ENCODE results near the gene KRT86.
"Not testable (repeated sequence)": the region's sequence is repeated elsewhere in the genome, so short reads cannot be mapped to it uniquely, and the experiment has no call there.

Gene KRT86

DNA sequence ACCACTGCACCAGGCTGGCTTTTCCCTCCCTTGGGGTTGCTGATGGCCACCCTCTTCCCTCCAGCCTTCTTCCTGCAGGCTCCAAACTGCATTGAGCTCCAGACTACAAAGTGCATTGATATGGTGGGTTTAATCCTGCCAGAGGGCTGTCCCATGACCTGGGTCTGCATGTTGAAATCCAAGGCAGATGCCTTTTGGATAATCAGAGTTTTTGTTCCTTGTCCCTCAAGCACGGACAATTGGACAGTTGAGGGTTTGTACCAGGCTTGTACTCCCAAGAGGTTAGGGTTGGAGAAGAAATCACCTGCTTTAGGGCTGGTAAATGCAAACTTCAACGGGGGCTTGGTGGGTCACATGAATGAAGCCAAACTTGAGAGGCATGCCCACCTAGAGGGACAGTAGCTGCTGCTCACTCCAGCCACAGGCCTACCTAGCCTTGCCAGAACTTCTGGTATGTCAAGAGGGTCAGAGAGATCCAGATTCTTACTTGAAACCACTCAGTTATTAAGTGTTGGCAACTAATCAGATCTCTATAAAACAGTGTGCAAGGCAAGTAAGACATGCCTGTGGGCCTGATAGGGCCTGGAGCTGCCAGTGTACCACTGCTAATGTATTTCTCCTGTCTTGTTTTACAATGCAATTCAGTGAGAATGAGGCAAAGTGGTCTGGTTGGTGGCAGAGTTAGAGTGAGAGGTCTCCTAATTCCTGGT lies 68.5 kb downstream of the KRT86 start:
- no peak for DNase-seq

DNA sequence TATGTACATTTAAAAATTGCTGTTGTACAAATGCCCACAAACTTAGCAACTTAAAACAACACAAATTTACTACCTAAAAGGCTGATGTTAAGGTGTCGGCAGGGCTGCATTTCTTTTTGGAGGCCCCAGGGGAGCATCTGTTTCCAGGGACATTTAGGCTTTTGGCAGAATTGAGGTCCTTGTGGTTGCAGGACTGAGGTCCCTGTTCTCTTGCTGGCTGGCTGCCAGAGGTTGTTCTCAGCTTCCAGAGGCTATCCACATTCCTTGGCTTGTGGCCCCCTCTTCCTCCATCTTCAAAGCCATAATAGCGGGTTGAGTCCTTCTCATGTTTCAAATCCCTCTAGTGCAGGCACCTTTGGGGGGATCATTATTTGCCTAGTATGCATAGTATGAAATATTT lies 69.1 kb downstream of the KRT86 start:
- DNase-seq, result no peak

DNA sequence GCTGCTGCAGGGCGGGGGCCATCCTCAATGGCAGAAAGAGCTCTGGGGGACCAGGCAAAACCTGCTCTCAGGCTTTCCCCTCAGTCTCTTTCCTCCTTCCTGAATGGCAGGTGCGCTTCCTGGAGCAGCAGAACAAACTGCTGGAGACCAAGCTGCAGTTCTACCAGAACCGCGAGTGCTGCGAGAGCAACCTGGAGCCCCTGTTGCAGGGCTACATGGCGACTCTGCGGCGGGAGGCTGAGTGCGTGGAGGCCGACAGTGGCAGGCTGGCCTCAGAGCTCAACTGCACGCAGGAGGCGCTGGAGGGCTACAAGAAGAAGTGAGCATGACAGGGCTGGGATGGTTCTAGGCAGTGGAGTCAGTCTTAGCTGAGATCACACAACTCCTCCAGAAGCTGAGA lies 69.7 kb downstream of the KRT86 start:
- no peak for DNase-seq

DNA sequence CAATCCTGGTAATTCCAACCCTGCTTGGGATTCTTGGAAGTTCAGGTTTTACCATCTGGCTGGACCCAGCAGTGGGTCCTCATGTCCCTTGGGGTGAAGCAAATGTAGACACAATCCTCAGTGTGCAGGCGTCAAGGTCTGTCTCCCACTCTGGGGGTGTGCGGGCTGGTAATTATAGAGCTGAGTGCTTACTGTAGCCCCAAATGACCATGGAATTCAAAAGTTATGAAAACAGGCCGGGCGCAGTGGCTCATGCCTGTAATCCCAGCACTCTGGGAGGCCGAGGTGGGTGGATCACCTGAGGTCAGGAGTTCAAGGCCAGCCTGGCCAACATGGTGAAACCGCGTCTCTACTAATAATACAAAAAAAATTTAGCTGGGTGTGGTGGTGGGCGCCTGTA lies 70.6 kb downstream of the KRT86 start:
- DNase-seq, result not testable (repeated sequence)

DNA sequence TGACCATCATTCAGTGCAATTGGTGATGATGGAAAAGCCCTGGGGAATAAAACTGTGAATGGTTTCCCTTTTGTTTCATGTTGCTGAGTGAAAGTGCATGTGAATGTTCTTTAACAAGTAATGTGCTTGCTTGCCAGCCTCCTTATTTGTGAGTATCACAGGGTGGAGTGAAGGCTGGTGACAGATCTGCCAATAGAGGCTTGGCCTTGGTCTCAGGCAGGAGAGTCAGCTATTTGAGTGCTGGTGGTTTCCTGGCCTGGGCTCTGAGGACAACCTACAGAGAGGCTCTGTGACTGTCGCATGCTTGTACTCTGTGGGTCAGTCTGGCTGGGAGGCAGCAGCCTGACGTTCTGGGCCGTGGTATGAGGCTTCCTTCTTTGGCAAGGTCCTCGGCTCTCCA lies 72.1 kb downstream of the KRT86 start:
- DNase-seq, result no peak

DNA sequence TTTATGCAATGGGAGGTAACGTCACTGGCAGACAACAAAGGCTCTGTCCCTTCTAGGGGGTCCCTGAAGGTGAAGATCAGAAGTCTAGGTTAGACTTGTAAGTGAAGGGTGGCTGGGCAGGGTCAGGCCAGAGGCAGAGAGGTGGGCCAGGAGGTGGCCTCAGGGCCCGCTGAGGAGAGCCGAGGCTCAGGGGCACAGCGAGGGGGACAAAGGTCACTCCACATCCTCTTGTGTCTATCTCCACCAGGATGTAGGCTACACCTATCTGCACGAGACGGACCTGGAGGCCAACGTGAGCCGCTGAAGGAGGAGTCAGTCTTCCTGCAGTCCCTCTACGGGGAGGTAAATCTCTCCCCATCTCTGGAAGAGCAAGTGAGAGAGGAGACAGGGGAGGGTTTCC lies 72.6 kb downstream of the KRT86 start:
- DNase-seq, result no peak

DNA sequence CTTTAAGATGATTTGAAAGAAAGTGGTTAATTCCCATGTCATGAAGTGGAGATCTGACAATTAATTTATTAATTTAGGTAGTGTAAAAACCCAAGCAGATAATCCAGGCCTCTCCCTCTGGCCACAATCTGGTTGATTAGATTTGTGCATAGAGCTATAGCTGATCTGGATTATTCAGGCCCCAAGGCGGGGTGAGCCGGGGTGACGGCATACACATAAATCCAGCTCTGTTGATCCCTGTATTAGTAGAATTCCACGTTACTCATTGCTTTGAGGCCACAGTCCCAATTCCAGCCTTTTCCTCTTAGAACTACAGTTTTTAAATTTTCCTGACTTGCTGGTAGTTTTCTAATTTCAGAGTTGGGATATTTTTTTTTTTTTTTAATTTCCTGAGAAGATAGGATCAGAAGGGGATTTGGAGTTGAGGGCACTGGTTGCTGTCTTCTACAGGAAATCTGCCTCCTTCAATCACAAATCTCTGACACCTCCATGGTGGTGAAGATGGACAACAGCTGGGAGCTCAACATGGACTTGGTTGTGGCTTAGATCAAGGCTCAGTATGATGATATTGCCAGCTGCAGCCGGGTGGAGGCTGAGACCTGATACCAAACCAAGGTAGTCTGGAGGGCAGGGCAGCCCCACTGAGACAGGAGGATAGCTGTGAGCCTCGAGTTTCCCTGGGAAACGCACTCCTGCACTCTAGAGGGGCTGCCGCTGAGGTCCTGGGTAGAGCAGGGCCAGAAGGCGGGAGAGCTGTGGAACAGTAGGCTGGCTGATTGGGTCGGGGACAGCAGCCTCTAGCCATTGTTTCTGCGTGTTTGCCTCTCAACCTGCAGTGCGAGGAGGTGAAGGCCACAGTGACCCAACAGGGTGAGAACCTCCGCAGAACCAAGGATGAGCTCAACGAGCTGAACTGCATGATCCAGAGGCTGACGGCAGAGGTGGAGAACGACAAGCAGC lies 73.4 kb downstream of the KRT86 start:
- no peak for DNase-seq

DNA sequence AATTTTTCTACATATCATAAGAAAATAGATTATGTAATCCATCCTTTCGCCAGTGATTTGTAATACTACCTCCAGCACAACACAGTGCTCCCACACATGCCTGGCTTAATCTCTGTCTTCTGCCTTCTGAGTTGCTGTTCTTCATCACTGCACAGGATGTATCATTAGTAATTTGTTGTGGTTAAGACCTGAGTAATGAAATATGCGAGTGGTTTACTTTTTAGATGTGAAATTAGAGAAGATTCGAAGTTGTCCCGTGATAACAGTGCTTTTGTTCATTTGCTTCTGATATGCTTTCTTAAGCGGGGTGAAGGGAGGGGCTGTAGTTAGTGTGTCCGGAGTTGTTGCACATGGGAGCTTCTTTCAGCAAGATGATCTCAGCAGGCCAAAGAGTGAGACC lies 74.8 kb downstream of the KRT86 start:
- DNase-seq, result no peak

DNA sequence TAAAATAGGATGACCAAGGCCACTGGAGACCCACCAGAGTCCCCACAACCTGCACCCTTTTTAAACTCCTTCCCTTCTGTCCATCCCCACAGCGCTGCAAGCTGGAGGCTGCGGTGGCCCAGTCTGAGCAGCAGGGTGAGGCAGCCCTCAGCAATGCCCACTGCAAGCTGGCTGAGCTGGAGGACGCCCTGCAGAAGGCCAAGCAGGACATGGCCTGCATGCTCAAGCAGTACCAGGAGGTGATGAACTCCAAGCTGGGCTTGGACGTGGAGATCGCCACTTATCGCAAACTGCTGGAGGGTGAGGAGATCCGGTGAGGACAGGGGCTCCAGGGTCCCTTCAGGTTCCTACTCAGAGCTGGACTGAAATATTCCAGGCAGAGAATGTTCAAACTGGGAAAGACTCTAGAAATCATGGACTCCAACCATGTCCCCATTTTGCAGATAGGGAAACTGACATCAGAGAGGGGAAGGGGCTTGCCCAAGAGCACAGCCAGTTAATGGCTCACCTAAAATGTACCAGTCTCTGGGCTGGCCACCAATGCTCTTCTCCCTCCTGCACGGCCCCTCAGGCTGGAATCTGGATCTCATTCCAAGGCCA lies 75.7 kb downstream of the KRT86 start:
- DNase-seq, result no peak

DNA sequence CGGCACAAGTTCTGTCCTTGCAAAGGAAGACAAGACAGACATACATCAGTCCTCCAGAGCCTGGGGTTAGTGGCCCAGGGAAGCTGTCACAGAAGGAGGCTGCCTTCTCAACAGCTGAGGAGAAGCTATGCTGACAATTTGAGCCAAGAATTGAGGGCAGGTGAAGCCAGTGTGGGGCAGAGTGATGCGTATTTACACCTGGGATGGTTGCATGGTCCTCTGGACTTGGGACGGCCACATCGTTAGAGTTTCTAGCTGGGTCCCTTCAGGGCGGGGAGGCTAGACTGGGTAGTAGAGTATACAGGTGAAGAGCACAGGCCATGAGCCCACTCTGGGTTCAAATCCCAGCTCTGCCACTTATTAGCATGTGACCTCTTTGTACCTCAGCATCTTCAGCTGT lies 76.3 kb downstream of the KRT86 start:
- no peak for DNase-seq

DNA sequence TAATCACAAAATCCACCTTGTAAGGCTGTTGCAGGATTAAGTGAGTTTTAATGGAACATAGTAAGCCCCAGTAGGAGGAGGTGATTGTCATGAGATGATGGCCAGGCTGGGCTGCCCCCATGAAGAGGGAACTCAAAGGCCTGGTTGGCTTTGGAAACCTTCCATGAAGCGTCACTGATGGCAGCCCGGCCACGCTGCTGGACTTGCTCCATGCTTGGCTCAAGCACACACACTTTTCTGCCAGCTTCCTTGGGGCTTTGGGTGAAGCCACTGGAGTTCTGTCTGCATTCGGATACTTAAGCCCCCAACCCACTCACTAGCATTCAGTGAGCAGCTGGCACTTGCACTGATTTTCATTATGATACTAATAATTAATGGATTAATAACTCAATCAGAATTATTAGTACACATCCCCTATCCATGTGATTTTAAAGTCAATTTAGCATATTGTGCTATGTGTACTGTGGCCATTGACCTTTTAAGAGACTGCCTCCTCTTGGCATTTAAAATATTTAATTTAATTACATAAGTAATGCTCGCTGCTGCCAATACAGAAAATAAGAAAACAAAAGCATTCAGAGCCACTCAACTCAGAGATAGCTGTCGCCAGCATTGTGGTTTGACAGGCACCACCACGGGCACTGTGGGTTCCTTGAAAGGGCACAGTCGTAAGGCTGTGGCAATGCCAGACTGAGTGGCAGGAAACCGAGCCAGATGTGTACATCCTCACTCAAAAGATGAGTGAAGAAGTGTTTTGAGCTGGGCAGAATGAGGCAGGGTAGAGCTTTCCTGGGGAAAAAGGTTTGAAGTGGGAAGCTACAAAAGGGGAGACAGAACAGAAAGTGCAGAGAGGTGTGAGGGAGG lies 77.0 kb downstream of the KRT86 start:
- peak; percentile 26 for DNase-seq

DNA sequence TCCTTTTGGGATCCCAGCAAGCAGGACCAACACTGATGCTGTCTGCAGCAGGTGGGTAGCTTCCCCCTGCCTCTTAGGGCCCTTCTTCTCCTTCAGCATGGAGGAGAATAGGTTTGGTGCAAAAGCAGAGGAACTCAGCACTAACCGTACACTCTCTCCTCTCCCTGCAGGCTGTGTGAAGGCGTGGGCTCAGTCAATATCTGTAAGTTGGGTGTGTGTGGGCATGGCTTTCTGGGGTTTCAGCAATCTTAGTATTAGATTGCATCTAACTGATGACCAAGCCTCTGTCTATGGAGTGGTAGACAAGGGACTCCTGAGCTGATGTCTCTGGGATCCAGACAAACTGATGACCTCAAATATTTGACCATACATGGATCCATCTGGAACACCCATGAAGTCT lies 78.5 kb downstream of the KRT86 start:
- DNase-seq, result no peak

DNA sequence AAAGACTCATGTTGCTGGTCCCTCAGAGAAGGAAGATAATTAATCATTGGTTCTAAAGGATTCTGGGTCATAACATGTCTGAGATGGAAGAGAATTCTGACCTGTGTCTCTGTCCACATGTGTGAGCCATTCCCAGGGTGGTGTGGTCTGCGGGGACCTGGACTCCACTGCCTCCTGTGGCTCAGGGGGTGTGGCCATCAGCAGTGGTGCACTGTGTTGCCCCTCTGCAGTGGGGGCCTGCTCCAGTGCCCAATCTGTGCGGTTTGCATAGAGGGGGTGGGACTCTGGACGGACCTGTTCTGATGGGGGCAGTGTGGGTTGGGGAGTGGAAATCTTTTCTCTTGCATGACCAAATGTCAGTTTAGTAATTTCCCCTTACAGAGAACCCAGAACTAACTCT lies 79.3 kb downstream of the KRT86 start:
- no peak for DNase-seq

DNA sequence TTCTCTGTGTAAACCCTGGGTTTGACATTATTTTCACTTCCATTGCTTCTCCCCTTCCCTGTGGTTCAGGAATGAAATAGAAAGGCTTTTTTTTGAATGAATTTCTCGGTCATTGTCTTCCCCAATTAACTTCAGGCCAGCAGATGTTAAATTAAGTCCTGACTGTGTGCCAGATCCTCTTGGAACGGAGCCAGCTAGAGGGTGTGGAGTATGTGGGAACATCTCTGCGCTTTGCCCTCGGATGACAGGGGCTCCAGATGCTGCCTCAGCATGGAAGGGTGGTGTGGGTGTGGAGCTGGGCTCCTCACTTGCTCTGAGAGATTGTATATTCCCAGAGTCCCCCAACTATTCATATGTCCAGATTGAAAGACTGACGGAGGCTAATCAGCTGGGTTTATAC lies 79.8 kb downstream of the KRT86 start:
- no peak for DNase-seq

DNA sequence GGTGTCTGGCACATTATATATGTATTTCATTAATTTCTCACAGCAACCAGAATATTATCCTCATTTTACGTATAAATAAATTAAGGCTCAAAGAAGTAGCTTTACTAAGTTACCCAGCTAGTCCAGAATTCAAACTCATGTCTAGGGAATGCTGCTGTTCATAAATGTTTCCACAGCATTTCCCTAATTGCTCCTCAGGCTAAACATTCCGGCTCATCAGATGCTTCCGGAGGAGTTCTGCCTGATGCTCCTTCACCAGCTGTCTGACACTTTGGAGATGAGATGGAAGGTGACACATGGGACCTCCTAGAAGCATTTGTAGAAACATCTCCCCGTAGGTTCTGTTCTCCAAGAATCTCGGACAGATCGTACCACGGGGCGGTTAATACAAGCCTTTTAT lies 80.7 kb downstream of the KRT86 start:
- no peak for DNase-seq

DNA sequence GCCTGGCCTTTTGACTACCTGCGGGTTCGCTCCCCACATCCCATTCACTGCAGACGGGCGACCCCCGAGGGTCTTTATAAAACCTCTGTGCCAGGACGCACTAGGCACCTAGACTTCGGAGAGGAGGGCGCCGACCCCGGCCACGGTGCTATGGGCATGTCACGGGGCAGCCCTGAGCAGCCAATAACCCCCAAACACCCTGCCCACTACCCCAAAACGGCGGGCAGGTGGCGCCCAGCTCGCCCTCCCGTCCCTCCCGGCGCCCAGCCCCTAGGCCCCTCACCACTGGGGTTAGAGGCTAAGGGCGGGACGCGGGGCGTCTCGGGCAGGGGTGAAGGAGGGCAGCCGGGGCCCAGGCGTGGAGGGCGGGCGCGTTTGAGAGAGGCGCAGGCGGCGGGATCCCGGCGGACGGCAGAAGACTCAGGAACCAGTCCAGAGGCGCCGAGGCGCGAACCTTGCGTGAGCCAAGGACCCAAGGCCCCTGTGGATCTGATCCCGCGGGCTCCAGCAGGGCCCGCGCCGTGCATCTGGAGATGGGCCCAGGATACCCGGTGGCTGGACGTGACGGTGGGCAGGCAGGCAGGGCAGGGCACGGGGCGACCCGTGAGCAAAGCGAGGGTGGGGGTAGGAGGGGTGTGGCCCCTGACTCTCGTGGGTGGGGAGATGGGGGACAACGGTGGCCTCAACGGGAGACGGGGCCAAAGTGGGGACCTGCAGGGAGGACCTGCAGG lies 81.8 kb downstream of the KRT86 start:
- no peak for DNase-seq

DNA sequence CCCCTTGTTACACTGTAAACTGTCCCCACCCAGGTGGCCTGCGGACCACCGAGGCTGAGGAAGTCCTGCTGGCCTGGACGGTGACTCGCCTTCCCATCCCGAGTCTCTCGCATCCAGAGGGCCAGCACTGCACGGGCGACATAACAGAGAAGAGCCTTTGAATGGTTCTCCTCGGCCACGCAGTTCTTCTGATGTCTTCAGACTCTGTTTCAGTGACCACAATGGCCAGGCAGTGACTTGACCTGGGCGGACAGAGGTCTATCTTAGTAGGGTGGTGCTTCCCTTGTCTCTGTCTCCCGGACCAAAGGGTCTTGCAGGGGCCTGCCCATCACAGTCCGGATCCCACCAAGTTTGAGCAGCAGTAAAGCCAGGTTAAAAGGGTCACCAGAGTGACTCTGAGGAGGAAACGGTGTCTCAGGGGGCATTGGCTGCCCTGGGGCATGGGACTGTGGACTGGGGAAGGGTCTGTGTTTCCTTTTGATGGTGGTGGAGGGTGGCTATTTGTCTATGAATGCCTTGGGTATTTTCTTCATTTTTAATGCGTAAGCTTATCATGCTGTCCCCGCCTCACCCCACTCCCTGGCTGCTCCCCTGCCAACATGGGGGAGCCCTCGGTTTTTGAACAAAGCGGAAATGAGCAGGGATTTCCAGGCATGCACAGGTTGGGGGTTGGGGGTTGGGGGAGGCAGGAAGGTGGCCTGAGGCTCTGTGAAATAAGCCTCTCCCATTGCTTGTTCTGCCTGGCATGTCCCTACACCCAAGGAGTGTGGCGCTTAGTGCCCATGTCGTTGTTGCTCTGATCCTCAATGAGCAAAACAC lies 82.5 kb downstream of the KRT86 start:
- no peak for DNase-seq

Data from activated CD4-positive, alpha-beta T cell treated with anti-CD3 and anti-CD28 coated beads for 48 hours (primary cell).